Mucosa of rectum (tissue), 2 donors: ENCODE data around the gene DNAJC6.

Experiments used
- H3K27ac ChIP-seq, 2 donors: one replicate each; pipeline ENCODE4 v1.7.0; 2013; ENCODE audit warnings: inconsistent platforms in 2 of 2, low read depth in 2 of 2, low read length in 2 of 2
- H3K27me3 ChIP-seq, 2 donors: one replicate each; pipeline ENCODE4 v1.7.0; 2013; ENCODE audit warnings: low read length in 2 of 2; ENCODE audit not compliant: control insufficient read depth in 2 of 2, insufficient read depth in 2 of 2
- H3K36me3 ChIP-seq, 2 donors: one replicate each; pipeline ENCODE4 v1.7.0; 2013; ENCODE audit warnings: low read length in 2 of 2; ENCODE audit not compliant: control insufficient read depth in 2 of 2, insufficient read depth in 2 of 2
- H3K4me1 ChIP-seq, 2 donors: one replicate each; pipeline ENCODE4 v1.7.0; 2013; ENCODE audit warnings: low read length in 2 of 2, mild to moderate bottlenecking in 1 of 2; ENCODE audit not compliant: control insufficient read depth in 2 of 2, insufficient read depth in 2 of 2
- H3K4me3 ChIP-seq, 2 donors: one replicate each; pipeline ENCODE4 v1.7.0; 2013; ENCODE audit warnings: low read length in 2 of 2
- H3K9ac ChIP-seq, 2 donors: one replicate each; pipeline ENCODE4 v1.7.0; 2013; ENCODE audit warnings: low read length in 2 of 2, low read depth in 1 of 2, mild to moderate bottlenecking in 1 of 2
- H3K9me3 ChIP-seq, 2 donors: one replicate each; pipeline ENCODE4 v1.7.0; 2013; ENCODE audit warnings: low read length in 2 of 2; ENCODE audit not compliant: control insufficient read depth in 2 of 2
- donor health status: healthy.
- donor health status: Normal muscosa, but diverticular disease.

The DNAJC6 gene

DNA sequence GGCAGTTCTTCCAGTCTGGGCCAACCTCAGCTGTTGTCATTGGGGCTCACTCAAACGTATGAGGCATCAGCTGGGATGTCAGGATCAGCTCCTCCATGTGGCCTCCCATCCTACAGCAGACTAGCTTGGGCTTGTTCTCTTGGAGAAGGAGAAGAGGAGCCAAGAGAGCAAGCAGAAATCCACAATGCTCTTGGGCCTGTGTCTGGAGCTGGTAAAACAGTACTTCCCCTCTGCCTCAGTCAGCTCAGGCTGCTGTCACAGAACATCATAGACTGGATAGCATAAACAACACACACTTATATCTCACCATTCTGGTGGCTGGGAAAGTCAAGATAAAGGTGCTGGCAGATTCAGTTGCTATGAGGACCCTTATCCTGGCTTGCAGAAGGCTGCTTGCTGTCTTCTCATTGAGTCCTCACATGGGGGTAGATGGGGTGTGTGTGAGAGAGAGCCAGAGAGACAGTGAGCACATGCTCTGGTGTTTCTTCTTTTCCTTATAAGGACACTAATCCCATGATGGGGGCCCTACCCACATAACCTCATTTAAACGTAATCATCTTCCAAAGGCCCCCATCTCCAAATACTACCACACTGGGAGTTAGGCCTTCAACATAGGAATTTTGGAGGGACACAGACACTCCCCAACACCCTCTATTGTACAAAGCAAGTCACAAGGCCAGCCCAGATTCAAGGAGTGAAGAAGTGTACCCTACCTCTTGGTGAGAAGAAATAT is 16.3 kb upstream of the DNAJC6 start:
- no peaks in the 10 kb centered on the region for H3K36me3 ChIP-seq
- H3K4me1 ChIP-seq: no peaks in the 10 kb centered on the region
- H3K9me3 ChIP-seq: no peaks in the 10 kb centered on the region
- H3K9ac ChIP-seq: no peak overlapping the region
- H3K27ac ChIP-seq: no peak overlapping the region
- no peak overlapping the region for H3K4me3 ChIP-seq
- H3K27me3 ChIP-seq: no peaks in the 10 kb centered on the region

DNA sequence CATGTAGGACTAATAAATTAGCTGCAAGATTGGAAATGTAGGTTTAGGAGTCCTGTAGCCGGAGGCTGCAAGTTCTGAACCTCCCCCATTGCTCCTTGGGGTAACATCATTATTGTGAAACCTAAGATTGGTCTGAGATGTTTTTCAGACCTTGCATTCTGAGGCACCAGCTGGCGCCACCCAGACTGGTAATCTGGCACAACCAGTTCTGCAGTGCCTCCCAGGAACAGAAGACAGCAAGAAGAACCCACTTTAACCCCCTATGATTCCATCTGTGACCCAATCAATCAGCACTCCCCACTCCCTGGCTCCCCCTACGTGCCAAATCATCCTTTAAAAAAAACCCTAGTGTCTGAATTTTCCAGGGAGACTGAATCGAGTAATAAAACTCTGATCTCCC is 11.6 kb upstream of the DNAJC6 start:
- Histone ChIP-seq H3K27ac (no peak overlapping the region), H3K4me3 (no peak overlapping the region), H3K9ac (no peak overlapping the region), H3K9me3 (no peaks in the 10 kb centered on the region), H3K27me3 (no peaks in the 10 kb centered on the region), H3K36me3 (no peaks in the 10 kb centered on the region), H3K4me1 (no peaks in the 10 kb centered on the region)

DNA sequence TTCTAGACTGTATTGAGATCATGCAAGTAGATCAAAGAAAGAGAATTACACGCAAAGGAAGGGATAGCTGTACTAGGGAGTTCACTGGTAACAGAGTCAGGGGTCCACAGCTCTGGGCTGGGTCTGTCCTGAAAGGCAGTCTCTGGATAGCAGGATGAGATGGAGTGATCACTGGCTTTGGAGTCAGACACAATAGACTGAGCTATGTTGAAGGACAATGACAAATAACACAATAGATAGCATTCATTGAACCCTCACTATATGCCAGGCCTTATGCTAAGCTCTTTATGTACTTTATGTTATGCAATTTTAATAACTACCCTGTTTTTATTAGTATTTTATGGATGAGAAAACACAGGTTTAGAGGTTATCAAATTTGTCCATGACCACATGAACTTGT is 10.0 kb upstream of the DNAJC6 start:
- no peaks in the 10 kb centered on the region for H3K36me3 ChIP-seq
- H3K9ac ChIP-seq: no peak overlapping the region
- no peaks in the 10 kb centered on the region for H3K27me3 ChIP-seq
- no peaks in the 10 kb centered on the region for H3K4me1 ChIP-seq
- H3K27ac ChIP-seq: no peak overlapping the region
- no peak overlapping the region for H3K4me3 ChIP-seq
- H3K9me3 ChIP-seq: no peaks in the 10 kb centered on the region

DNA sequence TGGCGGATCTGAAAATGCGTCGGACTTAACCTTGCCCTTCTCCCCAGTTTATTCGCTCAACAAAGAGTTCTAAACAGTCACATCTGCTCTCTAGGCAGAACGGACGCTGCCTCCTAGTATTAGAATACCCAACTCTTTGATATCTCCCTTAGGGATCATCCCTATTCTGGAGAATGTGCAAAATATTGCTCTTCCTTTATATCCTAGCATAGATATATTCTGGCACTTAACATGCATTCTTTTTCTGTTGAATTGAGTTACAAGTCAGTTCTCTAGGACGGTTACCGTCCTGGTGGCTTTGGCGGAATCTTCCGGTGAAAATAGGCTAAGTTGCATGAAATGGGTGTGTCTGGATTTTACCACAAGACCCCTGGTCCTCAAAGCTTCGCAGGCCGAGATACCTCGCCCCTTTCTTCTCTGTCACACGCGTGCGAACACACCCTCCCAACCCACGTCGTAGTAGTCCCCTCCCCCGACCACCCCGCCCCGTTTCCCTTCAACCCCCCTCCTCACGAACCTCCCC is 501 bp upstream of the DNAJC6 start:
- Histone ChIP-seq H3K4me3 (peak overlapping the region; percentile 44 to 57), H3K27me3 (peaks cover 4 to 5% of the 10 kb centered on the region in 2 donors), H3K9me3 (no peaks in the 10 kb centered on the region), H3K36me3 (no peaks in the 10 kb centered on the region), H3K4me1 (peaks cover 0 to 4% of the 10 kb centered on the region in 2 donors), H3K27ac (no peak overlapping the region), H3K9ac (no peak overlapping the region)

DNA sequence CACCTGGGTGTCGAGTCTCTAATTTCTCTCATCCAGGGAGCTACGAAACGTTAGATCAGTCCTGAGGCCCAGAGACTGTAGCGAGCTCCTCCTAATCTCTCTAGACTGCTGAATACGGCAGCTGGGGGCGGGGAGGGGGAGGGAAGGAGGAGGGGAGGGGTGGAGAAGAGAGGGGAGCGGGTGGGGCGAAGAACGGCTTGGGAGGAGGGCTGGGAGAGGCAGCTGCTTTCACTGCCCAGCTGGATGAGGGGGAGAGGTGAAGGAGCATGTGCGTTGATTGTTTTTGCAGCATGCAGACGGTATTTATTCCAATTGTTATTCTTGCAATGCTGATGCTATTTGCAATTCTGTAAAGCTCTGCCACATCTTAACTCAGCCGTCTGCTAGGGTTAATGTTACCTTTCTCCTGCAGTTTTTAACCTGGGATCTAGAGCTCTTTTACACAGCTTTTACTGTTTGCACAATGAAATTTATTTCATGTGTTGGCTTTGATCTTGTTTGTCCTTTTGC is 790 bp downstream of the DNAJC6 start:
- no peaks in the 10 kb centered on the region for H3K9me3 ChIP-seq
- H3K4me1 ChIP-seq: peaks cover 0 to 4% of the 10 kb centered on the region in 2 donors
- H3K27me3 ChIP-seq: peaks cover 4 to 5% of the 10 kb centered on the region in 2 donors
- peak overlapping the region; percentile 57 to 64 for H3K4me3 ChIP-seq
- no peak overlapping the region for H3K9ac ChIP-seq
- H3K27ac ChIP-seq: no peak overlapping the region
- H3K36me3 ChIP-seq: no peaks in the 10 kb centered on the region

DNA sequence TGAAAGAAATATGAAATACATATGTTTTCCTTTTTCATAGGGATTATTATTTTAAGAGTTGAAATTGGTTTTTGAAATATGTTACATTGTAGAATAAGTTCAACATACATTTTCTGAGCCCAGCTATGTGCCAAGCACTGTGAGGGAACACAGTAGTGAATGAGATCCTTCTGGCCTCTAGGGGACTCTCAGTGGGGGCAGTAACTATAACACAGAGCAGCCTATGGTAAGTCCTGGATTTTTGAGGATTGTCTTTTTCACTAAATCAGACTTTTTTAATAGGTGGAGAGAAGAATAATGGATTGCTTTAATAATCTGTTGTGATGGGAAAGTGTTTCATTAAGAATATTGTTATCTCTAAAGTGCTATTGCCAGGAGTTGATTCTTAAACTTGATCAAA is 2.4 kb downstream of the DNAJC6 start:
- Histone ChIP-seq H3K9me3 (no peaks in the 10 kb centered on the region), H3K36me3 (no peaks in the 10 kb centered on the region), H3K27ac (no peak overlapping the region), H3K9ac (no peak overlapping the region), H3K4me1 (peaks cover 0 to 4% of the 10 kb centered on the region in 2 donors), H3K4me3 (no peak overlapping the region), H3K27me3 (peaks cover 4 to 5% of the 10 kb centered on the region in 2 donors)

DNA sequence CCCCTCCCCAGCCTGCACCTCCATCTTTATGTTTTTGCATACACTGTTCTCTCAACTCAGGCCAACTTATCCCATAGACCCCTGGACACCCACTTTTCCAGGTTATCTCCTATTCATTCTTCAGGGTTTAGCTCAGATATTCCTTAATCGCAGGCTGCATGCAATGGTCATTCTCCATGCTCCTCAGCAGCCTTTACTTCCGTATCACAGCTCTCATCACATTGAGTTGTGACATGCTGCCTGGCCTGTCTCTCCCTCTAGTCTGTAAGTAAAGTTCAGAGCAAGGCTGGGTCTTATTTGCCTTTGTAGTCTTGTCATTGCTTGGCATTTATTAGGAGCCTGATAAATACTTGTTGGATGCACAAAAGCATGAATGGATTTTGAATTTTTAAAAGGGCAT is 6.9 kb downstream of the DNAJC6 start:
- H3K4me3 ChIP-seq: no peak overlapping the region
- no peaks in the 10 kb centered on the region for H3K36me3 ChIP-seq
- no peaks in the 10 kb centered on the region for H3K4me1 ChIP-seq
- H3K9ac ChIP-seq: no peak overlapping the region
- H3K9me3 ChIP-seq: no peaks in the 10 kb centered on the region
- H3K27ac ChIP-seq: no peak overlapping the region
- H3K27me3 ChIP-seq: no peaks in the 10 kb centered on the region

DNA sequence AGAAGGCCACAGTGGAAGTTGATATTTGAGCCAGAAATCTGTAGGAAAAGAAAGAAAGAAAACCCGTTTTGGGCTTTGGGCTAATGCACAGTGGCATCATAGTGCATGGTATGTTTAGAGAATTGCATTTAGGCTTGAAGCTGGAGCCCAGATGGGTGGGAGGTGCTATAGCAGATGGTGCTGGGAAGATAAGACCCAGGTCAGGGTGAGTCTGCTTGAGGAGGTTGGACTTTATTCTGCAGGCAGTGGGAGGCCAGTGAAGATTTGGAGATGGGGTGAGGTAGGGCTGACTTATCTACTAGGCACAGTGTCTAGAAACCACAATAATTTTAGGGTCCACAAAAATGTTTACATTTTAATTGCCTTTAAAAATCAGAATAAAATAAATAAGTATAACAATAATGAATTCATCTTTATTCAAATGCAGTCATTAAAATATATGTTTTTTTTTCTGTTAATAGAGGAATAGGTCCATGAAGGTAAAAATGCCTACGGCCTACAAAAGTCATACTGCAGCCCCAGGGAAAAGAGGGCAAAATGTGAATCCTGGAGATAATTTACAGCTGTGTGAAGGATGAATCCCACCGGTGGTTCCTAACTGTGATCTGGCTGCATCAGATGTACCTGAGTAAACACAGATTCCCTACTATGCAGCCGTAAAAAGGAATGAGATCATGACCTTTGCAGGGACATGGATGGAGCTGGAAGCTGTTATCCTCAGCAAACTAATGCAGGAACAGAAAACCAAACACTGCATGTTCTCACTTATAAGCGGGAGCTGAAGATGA is 8.7 kb downstream of the DNAJC6 start:
- Histone ChIP-seq H3K9ac (no peak overlapping the region), H3K4me1 (no peaks in the 10 kb centered on the region), H3K36me3 (no peaks in the 10 kb centered on the region), H3K27me3 (no peaks in the 10 kb centered on the region), H3K27ac (no peak overlapping the region), H3K9me3 (no peaks in the 10 kb centered on the region), H3K4me3 (no peak overlapping the region)

DNA sequence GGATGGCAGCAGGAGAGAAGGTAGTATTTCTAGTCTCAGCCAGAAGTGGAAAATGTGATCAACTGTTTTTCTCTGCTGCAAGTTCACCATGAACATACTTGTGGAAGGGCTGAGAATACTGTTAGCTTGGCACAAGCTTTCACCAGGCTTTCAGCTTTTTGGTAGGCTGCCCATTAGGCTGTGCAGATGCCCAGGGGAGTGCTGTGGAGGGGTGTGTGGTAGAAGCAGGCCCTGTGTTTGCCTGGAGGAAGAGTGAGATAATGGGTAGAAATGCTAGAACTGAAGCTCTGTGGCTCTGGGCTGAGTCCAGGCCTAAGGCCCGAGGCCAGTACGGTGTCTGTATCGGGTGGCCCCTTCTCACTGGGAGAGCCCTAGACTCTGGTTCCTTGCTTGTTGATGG is 9.8 kb downstream of the DNAJC6 start:
- H3K4me1 ChIP-seq: no peaks in the 10 kb centered on the region
- no peaks in the 10 kb centered on the region for H3K9me3 ChIP-seq
- no peaks in the 10 kb centered on the region for H3K36me3 ChIP-seq
- H3K27ac ChIP-seq: no peak overlapping the region
- H3K27me3 ChIP-seq: no peaks in the 10 kb centered on the region
- H3K9ac ChIP-seq: no peak overlapping the region
- no peak overlapping the region for H3K4me3 ChIP-seq

DNA sequence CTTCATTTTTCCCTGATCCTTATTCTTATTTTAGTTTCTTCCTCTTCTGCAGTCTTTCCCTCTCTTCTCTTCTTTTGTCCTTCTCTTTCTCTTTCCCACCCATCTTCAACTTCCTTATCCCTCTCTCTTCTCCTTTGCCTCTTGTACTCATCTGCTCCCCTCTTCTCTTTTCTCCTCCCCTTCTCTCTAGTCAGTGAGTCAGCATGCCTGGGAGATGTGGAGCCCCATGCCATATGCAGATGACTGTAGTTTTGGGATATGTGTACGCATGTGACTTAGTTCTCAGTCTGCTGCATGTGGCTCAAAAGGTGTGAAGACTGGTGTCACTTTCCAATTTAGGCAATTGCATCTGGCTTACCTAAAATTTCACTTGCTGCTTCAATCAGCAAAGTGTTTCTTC is 10.4 kb downstream of the DNAJC6 start:
- Histone ChIP-seq H3K27me3 (no peaks in the 10 kb centered on the region), H3K9me3 (no peaks in the 10 kb centered on the region), H3K27ac (no peak overlapping the region), H3K4me3 (no peak overlapping the region), H3K4me1 (no peaks in the 10 kb centered on the region), H3K9ac (no peak overlapping the region), H3K36me3 (no peaks in the 10 kb centered on the region)
